Activated CD8-positive, alpha-beta T cell treated with anti-CD3 and anti-CD28 coated beads for 36 hours (primary cell): Measurements from ENCODE around the gene CX3CL1. TPM values are rescaled to one million over a fixed set of nuclear protein-coding genes. Genes with fewer than 3 reads are reported as not detected.

Experiments
- ATAC-seq: fragments of 200-7000 bp; cut with Tn5 transposase; one replicate; pipeline ENCODE4 v1.10.0; 2021; ENCODE audit warnings: mild to moderate bottlenecking, moderate library complexity
- CTCF ChIA-PET: fragments of 350-600 bp; sonication (Branson Sonifier 250); formaldehyde crosslinking; loops from one replicate; lab custom pipeline; 2021; ENCODE audit warnings: antibody characterized with exemption; lab: Charles Lee
- POLR2A ChIA-PET: fragments of 350-600 bp; sonication (Branson Sonifier 250); formaldehyde crosslinking; loops from one replicate; lab custom pipeline; 2021; ENCODE audit warnings: antibody characterized with exemption; lab: Charles Lee
- DNase-seq: peaks from one replicate; pipeline ENCODE4 v3.0.0-alpha.2; 2020
- H3K27ac Mint-ChIP-seq: one replicate; pipeline ENCODE4 v1.8.0; 2021; ENCODE audit warnings: mild to moderate bottlenecking, mixed read lengths
- H3K27me3 Mint-ChIP-seq: one replicate; pipeline ENCODE4 v1.8.0; 2021; ENCODE audit warnings: mixed read lengths
- H3K36me3 Mint-ChIP-seq: one replicate; pipeline ENCODE4 v1.8.0; 2021; ENCODE audit warnings: low read depth, mixed read lengths
- H3K4me1 Mint-ChIP-seq: one replicate; pipeline ENCODE4 v1.8.0; 2021; ENCODE audit warnings: low read depth, mixed read lengths
- H3K4me3 Mint-ChIP-seq: one replicate; pipeline ENCODE4 v1.8.0; 2021; ENCODE audit warnings: mild to moderate bottlenecking, moderate library complexity, mixed read lengths
- H3K9me3 Mint-ChIP-seq: one replicate; pipeline ENCODE4 v1.8.0; 2021; ENCODE audit warnings: mixed read lengths
- intact Hi-C: fragments of 100-400 bp; cut with micrococcal nuclease; formaldehyde crosslinking; loops from one replicate; pipeline ENCODE4 v1.10.0; 2022
- total RNA-seq, 2 experiments: library from RNA; stranded (reverse); gene quantifications; one replicate each; pipeline ENCODE4 v1.2.3, GENCODE V29; 2021
- TF ChIP-seq, protein P1 (sequence below): fragments of 200-600 bp; IDR thresholded peaks from one replicate; pipeline ENCODE4 v1.8.0; 2022; ENCODE audit warnings: antibody characterized with exemption, mild to moderate bottlenecking

Gene CX3CL1
- total RNA-seq, 2 experiments from 2014 or later: 0.09 TPM; not detected in 1

DNA sequence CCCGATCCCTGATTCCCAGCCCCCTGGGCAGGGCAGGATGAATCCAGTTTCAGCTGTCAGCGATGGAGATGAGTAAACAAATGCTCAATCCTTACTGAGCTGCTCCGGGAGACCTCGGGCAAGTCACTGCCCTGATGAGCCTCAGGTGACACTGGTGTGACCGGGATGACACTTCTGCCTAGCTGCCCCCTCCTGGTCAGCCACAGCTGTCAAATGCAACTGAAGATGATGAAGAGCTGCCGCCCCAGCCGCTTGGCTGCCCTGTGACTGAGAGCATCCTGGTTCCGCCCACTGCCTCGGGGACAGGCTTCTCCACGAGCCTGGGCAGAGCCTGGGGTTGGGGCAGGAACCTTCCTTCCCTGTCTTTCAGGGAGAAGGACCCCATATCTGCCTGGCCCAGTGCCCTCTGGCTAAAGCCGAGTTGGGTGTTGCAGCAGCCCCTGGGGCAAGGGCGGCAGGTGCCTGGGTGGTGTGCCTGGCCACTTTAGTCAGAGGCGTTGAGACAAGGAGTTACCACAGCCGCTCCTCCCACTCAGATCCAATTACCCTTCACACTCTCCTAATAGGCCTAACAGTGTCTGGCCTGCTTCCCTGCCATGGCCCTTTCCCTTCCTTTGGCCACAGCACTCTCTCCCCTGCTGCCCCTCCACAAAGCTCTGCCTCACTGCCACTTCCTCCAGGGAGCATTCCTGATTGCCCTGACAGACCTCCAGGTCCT is 37.7 kb downstream of the CX3CL1 start:
- H3K36me3 Mint-ChIP-seq: no peaks in the 10 kb centered on the region

GRCh38 chr16:57411362-57411976 is 39.2 kb downstream of the CX3CL1 start:
- POLR2A ChIA-PET: interaction anchor here (1.3 kb wide), 1 partner anchor 111 kb away, joined by 4 read pairs; no protein-coding TSS in a partner anchor
- ATAC-seq: no peak
- intact Hi-C loops: no loop called here

More for the DNA sequence above, 37.7 kb downstream of the CX3CL1 start:
- ChIA-PET POLR2A (no interaction called here), CTCF (interaction anchor here (1.3 to 1.4 kb wide), 2 partner anchors 9 to 109 kb away, joined by 4 read pairs; no protein-coding TSS in a partner anchor)
- no peak overlapping the region for H3K27ac Mint-ChIP-seq
- DNase-seq: no peak
- H3K4me3 Mint-ChIP-seq: no peak overlapping the region
- H3K4me1 Mint-ChIP-seq: peaks cover 5% of the 10 kb centered on the region
- TF ChIP-seq, protein P1, sequence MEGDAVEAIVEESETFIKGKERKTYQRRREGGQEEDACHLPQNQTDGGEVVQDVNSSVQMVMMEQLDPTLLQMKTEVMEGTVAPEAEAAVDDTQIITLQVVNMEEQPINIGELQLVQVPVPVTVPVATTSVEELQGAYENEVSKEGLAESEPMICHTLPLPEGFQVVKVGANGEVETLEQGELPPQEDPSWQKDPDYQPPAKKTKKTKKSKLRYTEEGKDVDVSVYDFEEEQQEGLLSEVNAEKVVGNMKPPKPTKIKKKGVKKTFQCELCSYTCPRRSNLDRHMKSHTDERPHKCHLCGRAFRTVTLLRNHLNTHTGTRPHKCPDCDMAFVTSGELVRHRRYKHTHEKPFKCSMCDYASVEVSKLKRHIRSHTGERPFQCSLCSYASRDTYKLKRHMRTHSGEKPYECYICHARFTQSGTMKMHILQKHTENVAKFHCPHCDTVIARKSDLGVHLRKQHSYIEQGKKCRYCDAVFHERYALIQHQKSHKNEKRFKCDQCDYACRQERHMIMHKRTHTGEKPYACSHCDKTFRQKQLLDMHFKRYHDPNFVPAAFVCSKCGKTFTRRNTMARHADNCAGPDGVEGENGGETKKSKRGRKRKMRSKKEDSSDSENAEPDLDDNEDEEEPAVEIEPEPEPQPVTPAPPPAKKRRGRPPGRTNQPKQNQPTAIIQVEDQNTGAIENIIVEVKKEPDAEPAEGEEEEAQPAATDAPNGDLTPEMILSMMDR: no peak
- intact Hi-C loops: no loop called here
- no peaks in the 10 kb centered on the region for H3K9me3 Mint-ChIP-seq
- ATAC-seq: no peak
- H3K27me3 Mint-ChIP-seq: peaks cover 2% of the 10 kb centered on the region

DNA sequence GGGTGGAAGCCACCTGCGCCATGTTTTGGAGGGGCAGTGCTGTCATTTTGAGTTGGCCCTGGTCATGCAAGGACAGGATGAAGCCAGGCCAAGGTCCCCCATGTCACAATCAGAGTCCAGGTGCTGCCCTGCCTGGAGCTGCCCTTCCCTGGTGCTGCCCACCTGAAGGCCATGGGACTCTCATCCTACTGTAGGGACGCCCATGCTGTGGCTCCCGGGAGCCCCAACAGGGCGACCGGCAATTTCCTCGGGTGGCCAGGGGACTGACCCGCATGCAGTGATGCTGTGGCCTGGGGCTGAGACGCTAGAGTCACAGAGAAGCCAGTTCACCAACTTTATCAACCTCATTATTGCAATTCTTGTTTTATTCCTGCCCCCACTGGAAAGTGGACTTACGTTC is 40.3 kb downstream of the CX3CL1 start:
- ChIA-PET CTCF (interaction anchor here (0.8 to 10.9 kb wide), 2 partner anchors 8 to 110 kb away, joined by 3 to 258 read pairs; partner anchors contain the start of gene CCL17), POLR2A (no interaction called here)
- DNase-seq: no peak
- Mint-ChIP-seq H3K9me3 (no peaks in the 10 kb centered on the region), H3K4me1 (peaks cover 8% of the 10 kb centered on the region), H3K27ac (no peak overlapping the region), H3K36me3 (no peaks in the 10 kb centered on the region), H3K27me3 (no peaks in the 10 kb centered on the region), H3K4me3 (no peak overlapping the region)
- no peak for ATAC-seq
- TF ChIP-seq, protein P1: no peak
- intact Hi-C loops: no loop called here

More at GRCh38 chr16:57411362-57411976, 39.2 kb downstream of the CX3CL1 start:
- DNase-seq: no peak
- Mint-ChIP-seq H3K27ac (no peak overlapping the region), H3K4me3 (no peak overlapping the region), H3K27me3 (no peaks in the 10 kb centered on the region), H3K9me3 (no peaks in the 10 kb centered on the region), H3K36me3 (no peaks in the 10 kb centered on the region), H3K4me1 (no peaks in the 10 kb centered on the region)
- TF ChIP-seq, protein P1: no peak
- CTCF ChIA-PET: interaction anchor here (10.9 kb wide), 1 partner anchor 109 kb away, joined by 258 read pairs; no protein-coding TSS in a partner anchor

GRCh38 chr16:57413301-57413730 is 41.0 kb downstream of the CX3CL1 start:
- TF ChIP-seq, protein P1: no peak
- H3K4me3 Mint-ChIP-seq: no peak overlapping the region
- no peaks in the 10 kb centered on the region for H3K9me3 Mint-ChIP-seq
- ChIA-PET CTCF (interaction anchor here (0.8 to 10.9 kb wide), 3 partner anchors 9 to 111 kb away, joined by 3 to 258 read pairs (median 5); partner anchors contain the start of gene CCL17), POLR2A (interaction anchor here (1.3 kb wide), 1 partner anchor 113 kb away, joined by 6 read pairs; no protein-coding TSS in a partner anchor)
- peaks cover 12% of the 10 kb centered on the region for H3K4me1 Mint-ChIP-seq
- DNase-seq: no peak
- no peaks in the 10 kb centered on the region for H3K27me3 Mint-ChIP-seq
- intact Hi-C loops: no loop called here
- no peak overlapping the region for H3K27ac Mint-ChIP-seq
- no peaks in the 10 kb centered on the region for H3K36me3 Mint-ChIP-seq
- no peak for ATAC-seq
